Mucosa of gallbladder (tissue), 1 donor: ENCODE data around the gene MAPRE2. TPM values are rescaled to one million over a fixed set of nuclear protein-coding genes. Genes with fewer than 3 reads are reported as not detected.

Source experiments
- DNase-seq: peaks from one replicate; pipeline ENCODE4 v3.0.0-alpha.2; 2020; ENCODE audit warnings: low spot score
- total RNA-seq: library from RNA; stranded (reverse); gene quantifications from one replicate; pipeline ENCODE4 v1.2.1, GENCODE V29; 2021
- donor health status: DM: no; HTN: no; CAD: no.

The MAPRE2 gene
- total RNA-seq, 1 donor from 2014 or later, result 75.8 TPM

- DNase-seq, result no peak
Measured at GRCh38 chr18:35061804-35062203, 20.6 kb downstream of the MAPRE2 start.

- no peak for DNase-seq
Measured at GRCh38 chr18:35062408-35062807, 21.2 kb downstream of the MAPRE2 start.

DNA sequence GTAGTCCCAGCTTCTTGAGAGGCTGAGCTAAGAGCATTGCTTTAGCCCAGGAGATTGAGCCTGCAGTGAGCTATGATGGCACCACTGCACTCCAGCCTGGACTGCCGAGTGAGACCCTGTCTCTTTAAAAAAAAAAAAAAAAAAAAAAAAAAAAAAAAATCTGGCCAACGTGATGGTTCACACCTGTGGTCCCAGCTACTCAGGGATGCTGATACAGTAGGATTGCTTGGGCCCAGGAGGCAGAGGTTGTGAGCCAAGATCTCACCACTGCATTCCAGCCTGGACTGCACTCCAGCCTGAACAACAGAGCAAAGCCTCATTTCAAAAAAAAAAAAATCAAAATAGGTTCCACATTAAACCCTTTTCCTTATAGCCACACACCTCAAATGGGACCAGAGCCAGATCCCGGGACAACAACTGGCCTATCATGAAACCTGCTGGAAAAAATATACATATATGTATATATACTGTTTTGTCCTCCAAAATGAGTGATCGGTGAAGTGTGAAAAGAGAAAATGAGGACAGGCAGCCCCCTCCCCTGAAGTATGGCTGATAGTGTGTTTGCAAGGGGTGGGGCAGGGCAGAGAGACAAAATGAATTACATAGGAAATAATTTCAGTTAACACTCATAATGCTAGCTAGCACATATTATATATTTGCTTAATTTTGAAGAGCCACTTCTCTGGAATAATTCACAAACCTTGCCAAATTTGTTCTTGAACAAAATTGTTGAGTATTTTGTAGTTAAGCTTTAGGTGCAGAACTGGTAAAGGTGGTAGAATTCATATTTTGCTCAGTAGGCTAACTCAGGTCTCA is 22.9 kb downstream of the MAPRE2 start:
- no peak for DNase-seq

GRCh38 chr18:35067454-35067853 is 26.2 kb downstream of the MAPRE2 start:
- no peak for DNase-seq

DNA sequence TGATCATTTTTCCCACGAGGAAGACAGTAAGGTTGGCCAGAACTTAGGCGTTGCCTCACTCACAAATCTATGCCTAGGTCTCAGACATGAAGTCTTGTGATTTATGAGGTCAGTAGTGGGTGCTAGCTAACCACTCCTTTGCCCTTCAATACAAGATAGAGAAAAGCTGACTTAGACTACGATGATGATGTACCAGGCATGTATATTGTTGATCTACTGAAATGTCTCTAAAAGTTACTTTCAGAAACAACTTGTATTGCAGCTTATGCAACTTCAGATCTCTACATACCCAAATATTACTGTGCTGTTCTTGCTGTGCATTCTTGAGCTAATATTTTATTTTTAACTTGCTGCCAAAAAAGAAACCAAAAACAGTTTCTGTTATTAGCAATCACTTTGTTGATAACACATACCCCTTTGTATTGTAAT is 30.6 kb downstream of the MAPRE2 start:
- no peak for DNase-seq

GRCh38 chr18:35072616-35073015 is 31.4 kb downstream of the MAPRE2 start:
- DNase-seq, result no peak

DNA sequence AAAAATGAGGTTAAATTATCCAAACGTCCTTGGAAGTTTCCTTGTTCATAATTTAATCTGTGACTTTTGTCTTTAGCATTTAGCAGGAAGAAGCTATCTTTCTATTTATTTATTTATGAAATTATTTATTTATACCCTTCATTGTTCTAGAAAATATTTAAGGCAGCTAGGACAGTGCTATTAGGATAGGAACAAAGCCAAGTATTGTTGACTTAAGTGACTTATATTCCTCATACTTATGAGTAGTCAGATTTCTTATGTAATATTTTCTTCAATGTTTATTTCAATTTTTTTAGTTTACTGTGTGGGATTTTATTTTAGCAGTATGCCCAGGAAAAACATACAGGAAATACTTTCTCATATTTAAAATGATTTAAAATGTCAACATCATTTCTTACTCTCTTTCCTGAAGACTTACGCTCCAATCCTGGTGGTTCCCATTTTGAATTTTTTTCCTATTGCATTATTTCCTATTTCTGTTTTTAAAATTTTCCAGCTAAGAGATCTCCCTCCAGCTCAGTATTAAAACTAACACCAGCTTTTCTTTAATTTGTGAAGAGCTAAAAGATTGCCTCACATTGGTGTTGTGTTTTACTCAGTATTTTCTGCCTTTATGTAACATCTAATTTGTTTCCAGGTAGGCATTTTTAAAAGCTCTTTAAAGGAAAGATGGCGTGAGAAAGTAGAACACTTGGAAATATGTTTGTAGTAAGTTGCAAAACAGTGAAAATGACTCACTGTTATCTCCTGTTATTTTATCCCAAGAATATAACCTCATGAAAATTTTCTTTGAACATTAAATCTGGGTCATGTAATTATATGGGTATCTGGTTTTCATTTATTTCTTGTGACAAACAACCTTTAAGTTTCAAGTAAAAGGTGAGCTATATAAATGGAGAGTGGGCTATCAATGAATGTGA is 32.2 kb downstream of the MAPRE2 start:
- DNase-seq, result no peak

- no peak for DNase-seq
Measured at GRCh38 chr18:35074581-35074980, 33.4 kb downstream of the MAPRE2 start.

DNA sequence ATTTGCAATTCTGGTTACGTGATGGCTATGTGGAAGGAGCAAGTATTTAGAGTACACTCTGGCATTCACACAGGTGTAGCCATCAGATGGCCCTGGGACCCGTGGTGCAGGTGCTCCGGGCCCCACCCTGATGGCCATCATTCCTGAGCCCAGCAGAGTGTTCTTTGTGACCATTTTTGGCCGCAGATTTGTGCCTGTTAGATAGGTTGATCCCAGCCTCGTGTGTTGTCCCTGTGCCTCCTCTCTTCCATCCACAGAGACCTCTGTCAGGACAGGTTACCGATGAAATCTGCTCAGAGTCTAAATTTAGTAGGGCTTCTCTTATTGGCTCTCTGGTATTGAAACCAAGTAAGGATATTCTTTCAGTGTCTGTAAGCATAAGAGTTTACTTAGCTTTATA is 33.9 kb downstream of the MAPRE2 start:
- DNase-seq, result no peak

DNA sequence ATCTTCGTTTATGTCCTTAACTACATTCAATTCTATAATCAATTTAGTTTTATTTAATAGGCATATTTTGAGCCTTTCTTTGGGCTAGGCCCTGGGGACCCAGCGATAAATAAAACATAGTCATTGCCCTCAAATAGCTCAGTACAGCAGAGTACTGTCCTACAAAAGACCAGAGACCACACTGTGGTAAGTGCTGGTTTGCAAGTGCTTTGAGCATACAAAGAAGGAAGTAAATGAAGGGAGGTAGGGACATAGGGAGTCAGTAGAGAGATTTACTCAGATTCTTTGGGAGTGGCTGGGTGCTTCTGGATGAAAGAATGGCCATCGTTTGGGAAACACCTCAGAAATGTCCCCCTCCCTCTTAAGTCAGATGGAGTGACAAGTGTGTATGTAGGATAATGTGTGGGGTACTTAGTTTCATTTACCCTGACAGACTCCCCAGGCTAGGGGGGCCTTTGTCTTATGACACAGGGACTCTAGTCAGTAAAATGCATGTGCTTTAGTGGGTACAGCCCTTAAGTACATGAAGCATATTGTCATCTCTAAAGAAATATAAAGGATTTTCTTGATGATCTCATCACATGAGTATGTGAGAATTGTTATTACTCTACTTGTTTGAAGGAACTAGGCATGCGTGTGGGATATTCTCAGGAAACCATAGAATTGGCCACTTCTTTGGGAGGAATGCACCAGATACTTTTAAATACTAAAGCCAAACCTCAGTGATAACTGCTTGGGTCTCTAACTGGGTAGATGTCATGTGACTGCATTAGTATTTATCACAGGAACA is 35.1 kb downstream of the MAPRE2 start:
- no peak for DNase-seq

- DNase-seq, result no peak
Measured at GRCh38 chr18:35077937-35078336, 36.7 kb downstream of the MAPRE2 start.

DNA sequence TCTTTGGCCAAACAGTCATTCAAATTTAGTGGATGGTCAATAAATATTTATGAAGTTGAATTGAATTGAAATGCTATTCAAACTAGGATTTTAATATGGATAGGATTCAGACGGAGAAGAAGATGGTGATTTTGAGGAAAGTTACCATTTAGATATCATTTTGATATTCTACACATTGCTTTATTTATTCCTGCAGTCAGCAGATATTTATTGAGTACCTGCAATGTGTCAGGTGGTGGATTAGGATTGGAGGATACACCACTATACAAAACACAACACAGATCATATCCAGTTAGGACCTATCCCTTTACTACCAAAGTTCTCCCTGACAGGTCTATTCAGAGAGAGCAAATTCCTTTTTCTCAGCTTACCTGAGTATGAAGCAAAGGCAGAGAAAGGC is 38.8 kb downstream of the MAPRE2 start:
- no peak for DNase-seq

GRCh38 chr18:35083174-35083712 is 42.0 kb downstream of the MAPRE2 start:
- no peak for DNase-seq

- DNase-seq, result no peak
Measured at GRCh38 chr18:35084494-35085449, 43.6 kb downstream of the MAPRE2 start.

- no peak for DNase-seq
Measured at GRCh38 chr18:35085450-35086380, 44.5 kb downstream of the MAPRE2 start.

DNA sequence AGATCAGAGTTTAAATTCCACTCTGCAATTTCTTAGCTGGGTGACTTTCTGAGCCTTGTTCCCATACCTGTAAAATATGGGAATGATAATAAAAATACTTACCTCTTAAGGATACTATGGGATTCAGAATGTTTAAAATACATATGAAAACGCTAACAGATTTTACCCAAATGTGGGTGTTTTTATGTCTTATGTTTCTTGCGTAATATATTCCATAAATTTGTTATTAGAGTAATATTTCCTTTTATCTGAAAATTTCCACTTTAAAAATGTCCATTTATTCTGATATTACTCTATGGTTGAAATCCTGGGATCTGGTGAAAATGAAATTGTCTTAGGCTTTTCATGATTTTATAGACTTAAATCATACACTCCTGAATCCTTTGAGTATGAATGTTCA is 45.5 kb downstream of the MAPRE2 start:
- DNase-seq, result no peak

- DNase-seq, result no peak
Measured at GRCh38 chr18:35087726-35088125, 46.5 kb downstream of the MAPRE2 start.

DNA sequence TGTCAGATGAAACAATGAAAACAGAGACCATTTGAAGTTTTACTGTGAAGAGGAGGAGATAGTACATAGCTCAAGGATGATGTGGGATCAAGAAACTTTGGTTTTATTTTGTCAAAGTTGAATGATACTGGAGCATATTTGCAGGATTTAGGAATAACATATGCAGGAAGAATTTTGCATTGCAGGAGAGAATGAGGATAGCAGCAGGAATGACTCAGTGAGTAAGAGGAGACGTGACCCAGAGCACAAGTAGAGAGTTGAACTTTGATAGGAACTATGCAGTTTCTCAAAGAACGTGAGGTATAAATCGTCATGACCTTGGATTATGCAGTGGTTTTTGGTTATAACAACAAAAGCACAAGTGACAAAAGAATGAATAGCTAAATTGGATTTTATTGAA is 47.7 kb downstream of the MAPRE2 start:
- DNase-seq, result no peak

- no peak for DNase-seq
Measured at GRCh38 chr18:35089382-35089781, 48.2 kb downstream of the MAPRE2 start.
